PC-3 (cell line): Measurements from ENCODE around the gene CAPRIN2. TPM values are rescaled to one million over a fixed set of nuclear protein-coding genes. Genes with fewer than 3 reads are reported as not detected.

Experiments
- ATAC-seq: fragments of 200-7000 bp; cut with Tn5 transposase; 2 replicates; pipeline ENCODE4 v1.9.1; 2020; ENCODE audit warnings: mild to moderate bottlenecking, moderate library complexity
- BruUV-seq: library from RNA; stranded (reverse); fragments of 400-500 nt; replicated peaks from 2 replicates; lab custom pipeline; 2021; lab: Mats Ljungman, UMichigan
- CTCF ChIA-PET: fragments of 300-600 bp; sonication (Branson Sonifier 250); formaldehyde crosslinking; loops from one replicate; lab custom pipeline; 2022; ENCODE audit warnings: antibody characterized with exemption; lab: Charles Lee
- POLR2A ChIA-PET: fragments of 300-600 bp; sonication (Branson Sonifier 250); formaldehyde crosslinking; loops from one replicate; lab custom pipeline; 2022; ENCODE audit warnings: antibody characterized with exemption; ENCODE audit not compliant: unreplicated experiment; lab: Charles Lee
- DNase-seq: peaks from one replicate; pipeline ENCODE4 v3.0.0-alpha.2; 2015
- H2AFZ ChIP-seq: fragments of 300-600 bp; sonication (generic); 2 replicates; pipeline ENCODE4 v1.6.0; 2016; ENCODE audit warnings: antibody characterized with exemption, low read length
- H3F3A ChIP-seq: fragments of 300-600 bp; sonication (generic); one replicate; pipeline ENCODE4 v1.6.0; 2017; ENCODE audit warnings: antibody characterized with exemption, low read length, control low read depth, mild to moderate bottlenecking; ENCODE audit not compliant: unreplicated experiment
- H3K27ac ChIP-seq: fragments of 300-600 bp; sonication (generic); 2 replicates; pipeline ENCODE4 v1.5.1; 2016; ENCODE audit warnings: mild to moderate bottlenecking, low read length
- H3K27me3 ChIP-seq: fragments of 300-600 bp; sonication (generic); 2 replicates; pipeline ENCODE4 v1.6.1; 2016; ENCODE audit warnings: low read length, mixed read lengths
- H3K36me3 ChIP-seq: fragments of 300-600 bp; sonication (generic); 2 replicates; pipeline ENCODE4 v1.6.1; 2016; ENCODE audit warnings: low read depth, mixed run types, low read length, mixed read lengths
- H3K4me1 ChIP-seq: fragments of 300-600 bp; sonication (generic); 2 replicates; pipeline ENCODE4 v1.5.1; 2016; ENCODE audit warnings: low read length; ENCODE audit not compliant: insufficient read depth
- H3K4me2 ChIP-seq: fragments of 300-600 bp; sonication (generic); 2 replicates; pipeline ENCODE4 v1.6.0; 2016; ENCODE audit warnings: low read length
- H3K4me3 ChIP-seq: fragments of 300-600 bp; sonication (generic); 2 replicates; pipeline ENCODE4 v1.5.1; 2016; ENCODE audit warnings: mild to moderate bottlenecking, low read length, mixed read lengths
- H3K79me2 ChIP-seq: fragments of 300-600 bp; sonication (generic); 2 replicates; pipeline ENCODE4 v1.6.1; 2017; ENCODE audit warnings: low read length, mixed read lengths
- H3K9ac ChIP-seq: fragments of 300-600 bp; sonication (generic); 2 replicates; pipeline ENCODE4 v1.6.0; 2016; ENCODE audit warnings: mild to moderate bottlenecking, low read length
- H3K9me2 ChIP-seq: fragments of 300-600 bp; sonication (generic); replicated peaks from 2 replicates; pipeline ENCODE4 v1.6.1; 2016; ENCODE audit warnings: mixed run types, low read length, mixed read lengths
- H3K9me3 ChIP-seq: fragments of 300-600 bp; sonication (generic); 2 replicates; pipeline ENCODE4 v1.6.1; 2016; ENCODE audit warnings: low read length, mixed read lengths
- H4K20me1 ChIP-seq: fragments of 300-600 bp; sonication (generic); 2 replicates; pipeline ENCODE4 v1.6.1; 2016; ENCODE audit warnings: low read length, mixed read lengths
- EZH2 ChIP-seq: fragments of 300-600 bp; sonication (generic); IDR thresholded peaks from one replicate; pipeline ENCODE4 v1.6.1; 2017; ENCODE audit warnings: antibody characterized with exemption, mild to moderate bottlenecking, low read length; ENCODE audit not compliant: unreplicated experiment
- EZH2phosphoT487 ChIP-seq: fragments of 300-600 bp; sonication (generic); IDR thresholded peaks from 2 replicates; pipeline ENCODE4 v1.6.1; 2018; ENCODE audit warnings: mild to moderate bottlenecking, antibody characterized with exemption, low read length, borderline replicate concordance
- intact Hi-C: fragments of 100-400 bp; cut with micrococcal nuclease; formaldehyde crosslinking; loops from 2 replicates; pipeline ENCODE4 v1.9.0; 2023
- total RNA-seq: library from RNA; depleted of rRNA; stranded (reverse); fragments of >200 nt; gene quantifications from 2 replicates; pipeline ENCODE4 v1.2.3, GENCODE V29; 2014
- TF ChIP-seq, protein P1 (sequence below): fragments of 300-600 bp; sonication (generic); conservative IDR thresholded peaks from 2 replicates; pipeline ENCODE4 v1.5.1; 2017; ENCODE audit warnings: antibody characterized with exemption, low read depth, mild to moderate bottlenecking, low read length

CAPRIN2 gene
- total RNA-seq, 1 experiment from 2014 or later: 23.1 TPM

DNA sequence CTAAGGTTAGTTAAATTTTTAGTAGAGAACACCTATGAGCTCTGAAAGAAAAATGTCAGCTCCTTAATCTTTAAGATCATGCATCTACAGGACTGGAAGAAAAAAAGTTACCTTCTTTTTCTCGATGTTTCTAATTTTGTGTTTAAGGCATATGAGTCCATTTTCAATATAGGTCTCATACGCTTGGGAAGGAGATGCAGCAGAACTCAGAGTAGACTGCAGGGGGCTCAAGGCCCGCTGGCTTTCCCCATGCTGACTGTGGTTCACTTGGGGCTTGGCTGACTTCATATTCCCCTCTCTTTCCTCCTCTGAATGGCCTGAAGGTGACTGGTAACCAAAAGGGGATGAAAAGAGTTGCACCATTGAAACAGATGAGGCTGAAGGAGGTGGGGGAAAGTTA lies 1.5 kb downstream of the CAPRIN2 start:
- Histone ChIP-seq H3K79me2 (peaks cover 67% of the 10 kb centered on the region), H3K9me3 (no peaks in the 10 kb centered on the region), H3K9me2 (no peaks in the 10 kb centered on the region), H3K27ac (no peak overlapping the region), H2AFZ (0 out of 2 replicates have a peak overlapping the region, but pooled peaks have one; percentile 8), H3F3A (no peaks in the 10 kb centered on the region), H3K4me3 (peak overlapping the region; percentile 92), H3K27me3 (no peaks in the 10 kb centered on the region), H3K4me1 (peaks cover 41% of the 10 kb centered on the region), H3K36me3 (peaks cover 4% of the 10 kb centered on the region; the same call in 1 of the 2 replicates), H3K4me2 (peak overlapping the region; percentile 81), H4K20me1 (no peaks in the 10 kb centered on the region; the same call in 1 of the 2 replicates), H3K9ac (peak overlapping the region; percentile 19; the same call in 1 of the 2 replicates)
- intact Hi-C loops: no loop called here
- DNase-seq: peak; percentile 43
- ChIA-PET POLR2A (interaction anchor here (0.6 to 1.1 kb wide), 2 partner anchors 43 to 54 kb away, joined by 3 to 6 read pairs; no protein-coding TSS in a partner anchor), CTCF (no interaction called here)
- no peak for ATAC-seq
- no peak for TF ChIP-seq EZH2
- TF ChIP-seq, protein P1, sequence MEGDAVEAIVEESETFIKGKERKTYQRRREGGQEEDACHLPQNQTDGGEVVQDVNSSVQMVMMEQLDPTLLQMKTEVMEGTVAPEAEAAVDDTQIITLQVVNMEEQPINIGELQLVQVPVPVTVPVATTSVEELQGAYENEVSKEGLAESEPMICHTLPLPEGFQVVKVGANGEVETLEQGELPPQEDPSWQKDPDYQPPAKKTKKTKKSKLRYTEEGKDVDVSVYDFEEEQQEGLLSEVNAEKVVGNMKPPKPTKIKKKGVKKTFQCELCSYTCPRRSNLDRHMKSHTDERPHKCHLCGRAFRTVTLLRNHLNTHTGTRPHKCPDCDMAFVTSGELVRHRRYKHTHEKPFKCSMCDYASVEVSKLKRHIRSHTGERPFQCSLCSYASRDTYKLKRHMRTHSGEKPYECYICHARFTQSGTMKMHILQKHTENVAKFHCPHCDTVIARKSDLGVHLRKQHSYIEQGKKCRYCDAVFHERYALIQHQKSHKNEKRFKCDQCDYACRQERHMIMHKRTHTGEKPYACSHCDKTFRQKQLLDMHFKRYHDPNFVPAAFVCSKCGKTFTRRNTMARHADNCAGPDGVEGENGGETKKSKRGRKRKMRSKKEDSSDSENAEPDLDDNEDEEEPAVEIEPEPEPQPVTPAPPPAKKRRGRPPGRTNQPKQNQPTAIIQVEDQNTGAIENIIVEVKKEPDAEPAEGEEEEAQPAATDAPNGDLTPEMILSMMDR: peak; percentile 50
- no TSS peak for BruUV-seq

DNA sequence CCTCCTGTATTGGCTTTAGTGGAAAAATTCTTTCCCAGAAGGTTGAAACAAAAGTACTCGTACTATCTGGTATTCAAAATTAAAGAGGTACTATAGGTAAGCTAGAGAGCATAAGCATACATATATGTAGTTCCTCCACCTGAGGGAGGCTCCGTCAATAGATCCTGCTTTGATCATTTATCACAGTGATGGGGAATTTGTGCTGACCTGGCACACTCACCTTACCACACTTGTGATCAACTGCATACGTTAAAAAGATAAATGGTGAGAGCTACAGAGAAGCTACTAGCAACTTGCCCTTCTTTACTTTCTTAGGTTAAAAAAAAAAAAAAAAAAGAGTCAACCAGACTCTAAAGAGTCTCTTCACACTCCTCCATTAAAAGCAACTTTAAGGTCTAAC lies 2.5 kb downstream of the CAPRIN2 start:
- H3K27me3 ChIP-seq: no peaks in the 10 kb centered on the region
- no peak for DNase-seq
- no peak overlapping the region for H3K27ac ChIP-seq
- H4K20me1 ChIP-seq: no peaks in the 10 kb centered on the region; the same call in 1 of the 2 replicates
- BruUV-seq: no TSS peak
- H3K9me3 ChIP-seq: no peaks in the 10 kb centered on the region
- H3K4me2 ChIP-seq: peak overlapping the region; percentile 81
- no peaks in the 10 kb centered on the region for H3K9me2 ChIP-seq
- ChIA-PET CTCF (interaction anchor here (0.6 kb wide), 1 partner anchor 46 kb away, joined by 10 read pairs; no protein-coding TSS in a partner anchor), POLR2A (no interaction called here)
- peak overlapping the region; percentile 92 for H3K4me3 ChIP-seq
- H3K9ac ChIP-seq: no peak overlapping the region
- peaks cover 77% of the 10 kb centered on the region for H3K79me2 ChIP-seq
- no peak for ATAC-seq
- peaks cover 38% of the 10 kb centered on the region for H3K4me1 ChIP-seq
- TF ChIP-seq, protein P1: no peak
- TF ChIP-seq EZH2phosphoT487 (no peak), EZH2 (no peak)
- H2AFZ ChIP-seq: no peak overlapping the region
- peaks cover 6% of the 10 kb centered on the region; the same call in 1 of the 2 replicates for H3K36me3 ChIP-seq
- intact Hi-C loops: no loop called here
- no peaks in the 10 kb centered on the region for H3F3A ChIP-seq

DNA sequence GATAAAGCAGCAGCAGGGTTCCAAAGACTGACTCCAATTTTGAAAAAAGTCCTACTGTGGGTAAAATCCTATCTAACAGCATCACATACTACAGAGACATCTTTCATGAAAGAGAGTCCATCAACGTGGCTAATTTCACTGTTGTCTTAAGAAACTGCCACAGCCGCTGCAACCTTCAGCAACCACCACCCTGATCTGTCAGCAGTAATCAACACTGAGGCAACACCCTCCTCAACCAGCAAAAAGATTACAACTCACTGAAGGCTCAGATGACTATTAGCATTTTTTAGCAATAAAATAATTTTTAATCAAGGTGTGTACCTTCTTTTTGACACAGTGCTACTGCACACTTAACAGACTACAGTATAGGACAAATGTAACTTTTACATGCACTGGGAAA lies 6.6 kb downstream of the CAPRIN2 start:
- peaks cover 25% of the 10 kb centered on the region for H3K36me3 ChIP-seq
- H3K4me1 ChIP-seq: peaks cover 27% of the 10 kb centered on the region
- no TSS peak for BruUV-seq
- ChIA-PET CTCF (no interaction called here), POLR2A (no interaction called here)
- H4K20me1 ChIP-seq: peaks cover 3% of the 10 kb centered on the region
- H3K9ac ChIP-seq: no peak overlapping the region
- H3K27me3 ChIP-seq: no peaks in the 10 kb centered on the region
- no peak overlapping the region for H3K4me2 ChIP-seq
- TF ChIP-seq, protein P1: no peak
- TF ChIP-seq EZH2phosphoT487: no peak
- no peak for TF ChIP-seq EZH2
- no peak overlapping the region for H3K4me3 ChIP-seq
- intact Hi-C loops: no loop called here
- H2AFZ ChIP-seq: no peak overlapping the region
- no peak overlapping the region for H3K27ac ChIP-seq
- H3F3A ChIP-seq: no peaks in the 10 kb centered on the region
- H3K9me2 ChIP-seq: no peaks in the 10 kb centered on the region
- peaks cover 96% of the 10 kb centered on the region for H3K79me2 ChIP-seq
- ATAC-seq: no peak
- H3K9me3 ChIP-seq: no peaks in the 10 kb centered on the region
- no peak for DNase-seq
